Astrocyte (in vitro differentiated cells and primary cell): ENCODE data around the gene ENOX2.

Source experiments
- CTCF ChIP-seq: IDR thresholded peaks from 2 replicates; pipeline ENCODE4 v1.5.1; 2011; ENCODE audit warnings: low read depth, mild to moderate bottlenecking, inconsistent platforms, low read length, moderate library complexity; ENCODE audit not compliant: insufficient read depth
- EZH2 ChIP-seq: IDR thresholded peaks from 2 replicates; pipeline ENCODE4 v1.6.1; 2012; ENCODE audit warnings: mild to moderate bottlenecking, low read length, inconsistent platforms; ENCODE audit not compliant: insufficient read depth

- no peak for TF ChIP-seq CTCF
- TF ChIP-seq EZH2 = no peak
Observed at GRCh38 chrX:130869239-130869638, 33.8 kb downstream of the ENOX2 start.
